ENCODE results near the gene TNFSF11.

The TNFSF11 gene

GRCh38 chr13:42614436-42615035 is 40.6 kb downstream of the TNFSF11 start:
- Histone ChIP-seq H3K27ac (no peak overlapping the region), H3K27me3 (ENCODE audit: insufficient read depth, low read depth) (no peaks in the 10 kb centered on the region), H3K36me3 (ENCODE audit: insufficient read depth) (no peaks in the 10 kb centered on the region), H3K79me2 (ENCODE audit: insufficient read depth, low read depth) (no peaks in the 10 kb centered on the region), H4K20me1 (ENCODE audit: insufficient read depth) (no peaks in the 10 kb centered on the region), H3K4me1 (ENCODE audit: low read depth, poor library complexity, severe bottlenecking) (no peaks in the 10 kb centered on the region), H3K9ac (no peak overlapping the region), H3K4me2 (no peak overlapping the region), H3K4me3 (IDR thresholded peaks at IDR 0.05; ENCODE audit: insufficient read depth, low read depth, low read length) (no peak overlapping the region), H2AFZ (ENCODE audit: low read depth) (no peak overlapping the region)
- TF ChIP-seq CTCF (conservative IDR thresholded peaks at IDR 0.05; ENCODE audit: low read depth, low read length) = no peak

- Histone ChIP-seq H4K20me1 (ENCODE audit: insufficient read depth) (no peaks in the 10 kb centered on the region), H3K27ac (no peak overlapping the region), H3K4me3 (IDR thresholded peaks at IDR 0.05; ENCODE audit: insufficient read depth, low read depth, low read length) (no peak overlapping the region), H3K27me3 (ENCODE audit: insufficient read depth, low read depth) (no peaks in the 10 kb centered on the region), H3K9ac (no peak overlapping the region), H3K36me3 (ENCODE audit: insufficient read depth) (no peaks in the 10 kb centered on the region), H2AFZ (ENCODE audit: low read depth) (no peak overlapping the region), H3K4me1 (ENCODE audit: low read depth, poor library complexity, severe bottlenecking) (no peaks in the 10 kb centered on the region), H3K4me2 (no peak overlapping the region), H3K79me2 (ENCODE audit: insufficient read depth, low read depth) (no peaks in the 10 kb centered on the region)
- TF ChIP-seq CTCF (conservative IDR thresholded peaks at IDR 0.05; ENCODE audit: low read depth, low read length) = no peak
Measured at GRCh38 chr13:42615691-42616090, 41.7 kb downstream of the TNFSF11 start.

GRCh38 chr13:42617221-42617620 is 43.3 kb downstream of the TNFSF11 start:
- Histone ChIP-seq H3K36me3 (ENCODE audit: insufficient read depth) (no peaks in the 10 kb centered on the region), H3K27ac (no peak overlapping the region), H4K20me1 (ENCODE audit: insufficient read depth) (no peaks in the 10 kb centered on the region), H2AFZ (ENCODE audit: low read depth) (no peak overlapping the region), H3K4me2 (no peak overlapping the region), H3K79me2 (ENCODE audit: insufficient read depth, low read depth) (no peaks in the 10 kb centered on the region), H3K27me3 (ENCODE audit: insufficient read depth, low read depth) (no peaks in the 10 kb centered on the region), H3K4me3 (IDR thresholded peaks at IDR 0.05; ENCODE audit: insufficient read depth, low read depth, low read length) (no peak overlapping the region), H3K4me1 (ENCODE audit: low read depth, poor library complexity, severe bottlenecking) (no peaks in the 10 kb centered on the region), H3K9ac (no peak overlapping the region)
- no peak for TF ChIP-seq CTCF (conservative IDR thresholded peaks at IDR 0.05; ENCODE audit: low read depth, low read length)

- no peak overlapping the region for H3K4me2 ChIP-seq
- H3K4me3 ChIP-seq (IDR thresholded peaks at IDR 0.05; ENCODE audit: insufficient read depth, low read depth, low read length) = no peak overlapping the region
- no peaks in the 10 kb centered on the region for H4K20me1 ChIP-seq (ENCODE audit: insufficient read depth)
- H3K9ac ChIP-seq = no peak overlapping the region
- no peaks in the 10 kb centered on the region for H3K36me3 ChIP-seq (ENCODE audit: insufficient read depth)
- H3K27ac ChIP-seq = no peak overlapping the region
- H3K27me3 ChIP-seq (ENCODE audit: insufficient read depth, low read depth) = no peaks in the 10 kb centered on the region
- no peak for TF ChIP-seq CTCF (conservative IDR thresholded peaks at IDR 0.05; ENCODE audit: low read depth, low read length)
- H2AFZ ChIP-seq (ENCODE audit: low read depth) = no peak overlapping the region
- no peaks in the 10 kb centered on the region for H3K4me1 ChIP-seq (ENCODE audit: low read depth, poor library complexity, severe bottlenecking)
- no peaks in the 10 kb centered on the region for H3K79me2 ChIP-seq (ENCODE audit: insufficient read depth, low read depth)
Measured at GRCh38 chr13:42623916-42624315, 50.0 kb downstream of the TNFSF11 start.
